ENCODE measurements around the gene MRPL22.

GRCh38 chr5:155015239-155015638 lies 74.4 kb downstream of the MRPL22 start:
- TF ChIP-seq CTCF (IDR thresholded peaks at IDR 0.05) = no peak
- TF ChIP-seq EP300 (IDR thresholded peaks at IDR 0.05; ENCODE audit: low read depth) = no peak

All from transverse colon (tissue), 3 donors.